A204.1 (cell line): Measurements from ENCODE around the gene TMEM81.

Source experiments
- FAIRE-seq: peaks from 2 replicates; lab custom pipeline; 2012; peaks lifted over from hg19 to GRCh38; lab: Jason Lieb, UNC

The TMEM81 gene

GRCh38 chr1:205076245-205076761 lies 8.0 kb downstream of the TMEM81 start:
- no peak for FAIRE-seq

GRCh38 chr1:205075642-205076155 lies 8.6 kb downstream of the TMEM81 start:
- FAIRE-seq: no peak

GRCh38 chr1:205074513-205074912 lies 9.7 kb downstream of the TMEM81 start:
- no peak for FAIRE-seq

GRCh38 chr1:205074084-205074483 lies 10.2 kb downstream of the TMEM81 start:
- FAIRE-seq: no peak

GRCh38 chr1:205073511-205073910 lies 10.7 kb downstream of the TMEM81 start:
- FAIRE-seq: no peak

- FAIRE-seq: no peak
These were observed 11.4 kb downstream of the TMEM81 start for GRCh38 chr1:205072881-205073280.

- no peak for FAIRE-seq
These were observed 12.0 kb downstream of the TMEM81 start for GRCh38 chr1:205072286-205072685.

- no peak for FAIRE-seq
These were observed 12.5 kb downstream of the TMEM81 start for GRCh38 chr1:205071801-205072200.

- FAIRE-seq: no peak
These were observed 13.2 kb downstream of the TMEM81 start for GRCh38 chr1:205071028-205071409.

- FAIRE-seq: no peak
These were observed 14.7 kb downstream of the TMEM81 start for GRCh38 chr1:205069371-205070125.

GRCh38 chr1:205068457-205069040 lies 15.7 kb downstream of the TMEM81 start:
- FAIRE-seq: no peak

- FAIRE-seq: no peak
These were observed 16.3 kb downstream of the TMEM81 start for GRCh38 chr1:205068001-205068400.

- no peak for FAIRE-seq
These were observed 17.2 kb downstream of the TMEM81 start for GRCh38 chr1:205067031-205067430.

- no peak for FAIRE-seq
These were observed 18.0 kb downstream of the TMEM81 start for GRCh38 chr1:205066141-205066818.

- no peak for FAIRE-seq
These were observed 18.6 kb downstream of the TMEM81 start for GRCh38 chr1:205065666-205066065.

GRCh38 chr1:205064741-205065316 lies 19.4 kb downstream of the TMEM81 start:
- FAIRE-seq: no peak

GRCh38 chr1:205064301-205064700 lies 20.0 kb downstream of the TMEM81 start:
- no peak for FAIRE-seq

- no peak for FAIRE-seq
These were observed 21.4 kb downstream of the TMEM81 start for GRCh38 chr1:205062895-205063294.

GRCh38 chr1:205062319-205062718 lies 21.9 kb downstream of the TMEM81 start:
- FAIRE-seq: no peak

- FAIRE-seq: no peak
These were observed 22.6 kb downstream of the TMEM81 start for GRCh38 chr1:205061665-205062069.

GRCh38 chr1:205061227-205061626 lies 23.0 kb downstream of the TMEM81 start:
- FAIRE-seq: no peak

- FAIRE-seq: no peak
These were observed 23.5 kb downstream of the TMEM81 start for GRCh38 chr1:205060746-205061145.

- FAIRE-seq: no peak
These were observed 24.6 kb downstream of the TMEM81 start for GRCh38 chr1:205059660-205060059.
